HepG2 (cell line): ENCODE data around the gene LTV1. TPM values are rescaled to one million over a fixed set of nuclear protein-coding genes. Genes with fewer than 3 reads are reported as not detected.

Experiments used
- ATAC-seq: fragments of 200-7000 bp; cut with Tn5 transposase; 3 replicates; pipeline ENCODE4 v1.9.1; 2020; ENCODE audit warnings: mild to moderate bottlenecking, moderate library complexity
- BruUV-seq: library from RNA; stranded (reverse); fragments of 400-500 nt; replicated peaks from 2 replicates; lab custom pipeline; 2021; lab: Mats Ljungman, UMichigan
- CTCF ChIA-PET: fragments of 300-600 bp; formaldehyde crosslinking; extraction: SDS; loops from one replicate; lab custom pipeline; 2021; ENCODE audit warnings: low total read pairs, inconsistent platforms, low intra/inter-chr PET ratio; lab: Yijun Ruan, JAX
- POLR2A ChIA-PET: fragments of 350-600 bp; sonication (Branson Sonifier 250); formaldehyde crosslinking; loops from one replicate; lab custom pipeline; 2020; ENCODE audit warnings: antibody characterized with exemption, inconsistent platforms; lab: Yijun Ruan, JAX
- DNase-seq: peaks from one replicate; pipeline ENCODE4 v3.0.0-alpha.2; 2015; ENCODE audit warnings: low spot score
- FAIRE-seq: peaks from 3 replicates; lab custom pipeline; 2011; peaks lifted over from hg19 to GRCh38; lab: Jason Lieb, UNC
- H2AFZ ChIP-seq: one replicate; pipeline ENCODE4 v1.6.1; 2011; ENCODE audit warnings: low read length, inconsistent platforms
- H3K27ac ChIP-seq: fragments of 300-600 bp; 3 replicates; pipeline ENCODE4 v1.8.0; 2011; ENCODE audit warnings: mixed run types, mild to moderate bottlenecking, mixed read lengths, low read length, inconsistent platforms; ENCODE audit not compliant: insufficient read depth; ENCODE audit errors: extremely low read length
- H3K27me3 ChIP-seq, 2 experiments: fragments of 200-600 bp in 1 of 2; 2 replicates in 1 of 2; 3 replicates in 1 of 2; pipeline versions ENCODE4 v1.6.0 to v1.8.0; 2011; ENCODE audit warnings: low read length in 2 of 2, mild to moderate bottlenecking in 2 of 2, moderate library complexity in 2 of 2, inconsistent platforms in 1 of 2; ENCODE audit not compliant: insufficient read depth in 2 of 2, control insufficient read depth in 1 of 2
- H3K36me3 ChIP-seq, 2 experiments: fragments of 200-600 bp in 1 of 2; replicated peaks in 1 of 2; 2 replicates in 1 of 2; 3 replicates in 1 of 2; pipeline versions ENCODE4 v1.5.1 to v1.8.0; 2011; ENCODE audit warnings: low read length in 2 of 2, inconsistent platforms in 1 of 2; ENCODE audit not compliant: insufficient read depth in 2 of 2, control insufficient read depth in 1 of 2
- H3K4me1 ChIP-seq: 2 replicates; pipeline ENCODE4 v1.5.1; 2012; ENCODE audit warnings: low read length, inconsistent platforms; ENCODE audit not compliant: insufficient read depth
- H3K4me2 ChIP-seq: 2 replicates; pipeline ENCODE4 v1.6.0; 2011; ENCODE audit warnings: low read depth, low read length, inconsistent platforms
- H3K4me3 ChIP-seq, 3 experiments: fragments of 200-600 bp in 1 of 3; sonication (generic), shearing (Covaris generic) in 1 of 3; replicated peaks in 1 of 3; 2 replicates each; pipeline ENCODE4 v1.5.1; 2011 to 2016; ENCODE audit warnings: low read length in 3 of 3, inconsistent platforms in 2 of 3, low read depth in 2 of 3, mild to moderate bottlenecking in 2 of 3, control low read depth in 1 of 3, mixed read lengths in 1 of 3; ENCODE audit not compliant: insufficient read depth in 1 of 3
- H3K79me2 ChIP-seq: one replicate; pipeline ENCODE4 v1.6.1; 2011; ENCODE audit warnings: low read length, inconsistent platforms; ENCODE audit not compliant: insufficient read depth
- H3K9ac ChIP-seq: 2 replicates; pipeline ENCODE4 v1.6.0; 2011; ENCODE audit warnings: mild to moderate bottlenecking, low read depth, low read length, inconsistent platforms; ENCODE audit not compliant: insufficient read depth
- H3K9me3 ChIP-seq: 2 replicates; pipeline ENCODE4 v1.5.1; 2012; ENCODE audit warnings: mild to moderate bottlenecking, low read length
- H4K20me1 ChIP-seq: 2 replicates; pipeline ENCODE4 v1.6.0; 2011; ENCODE audit warnings: inconsistent platforms, mild to moderate bottlenecking, low read length, moderate library complexity; ENCODE audit not compliant: insufficient read depth
- ASH2L ChIP-seq: fragments of 300-600, 200-600 bp; sonication (generic); IDR thresholded peaks from 2 replicates; pipeline ENCODE4 v1.7.0; 2017; ENCODE audit warnings: low read depth, mild to moderate bottlenecking, moderate library complexity, mixed read lengths, low read length; ENCODE audit not compliant: insufficient read length
- BORCS8-MEF2B ChIP-seq: sonication (generic); formaldehyde crosslinking; IDR thresholded peaks from 2 replicates; pipeline ENCODE4 v1.8.0; 2022; ENCODE audit warnings: mild to moderate bottlenecking, missing genetic modification reagents
- NR2F1 ChIP-seq, 2 experiments: fragments of 450-650 bp in 1 of 2; formaldehyde crosslinking in 1 of 2; IDR thresholded peaks; 2 replicates each; pipeline versions ENCODE4 v1.5.0 to v1.6.1; 2016 to 2020; ENCODE audit warnings: mild to moderate bottlenecking in 1 of 2, missing compliant biosample characterization in 1 of 2, missing genetic modification reagents in 1 of 2, moderate library complexity in 1 of 2
- NR3C1 ChIP-seq: sonication (generic); formaldehyde crosslinking; IDR thresholded peaks from 2 replicates; pipeline ENCODE4 v1.4.0; 2020; ENCODE audit warnings: missing genetic modification reagents
- WIZ ChIP-seq: sonication (generic); formaldehyde crosslinking; IDR thresholded peaks from 2 replicates; pipeline ENCODE4 v1.5.1; 2020; ENCODE audit warnings: mild to moderate bottlenecking, missing genetic modification reagents
- ZFP36 ChIP-seq: fragments of 150-350 bp; IDR thresholded peaks from 2 replicates; pipeline ENCODE4 v1.6.1; 2018; ENCODE audit warnings: borderline replicate concordance, low read length, low read depth; ENCODE audit not compliant: partially characterized antibody
- ZMYM2 ChIP-seq: sonication (generic); formaldehyde crosslinking; IDR thresholded peaks from 2 replicates; pipeline ENCODE4 v1.8.0; 2022; ENCODE audit warnings: mild to moderate bottlenecking, missing genetic modification reagents
- ZNF337 ChIP-seq: sonication (generic); formaldehyde crosslinking; IDR thresholded peaks from 2 replicates; pipeline ENCODE4 v1.5.1; 2020; ENCODE audit warnings: missing genetic modification reagents, low read depth, mild to moderate bottlenecking, borderline replicate concordance
- ZNF678 ChIP-seq: sonication (generic); formaldehyde crosslinking; IDR thresholded peaks from 2 replicates; pipeline ENCODE4 v1.4.0; 2020; ENCODE audit warnings: mild to moderate bottlenecking, missing genetic modification reagents
- ZNF773 ChIP-seq: sonication (generic); formaldehyde crosslinking; IDR thresholded peaks from 2 replicates; pipeline ENCODE4 v1.4.0; 2020; ENCODE audit warnings: missing genetic modification reagents, borderline replicate concordance
- ZNF841 ChIP-seq: sonication (generic); formaldehyde crosslinking; IDR thresholded peaks from 2 replicates; pipeline ENCODE4 v1.8.1; 2023; ENCODE audit warnings: missing genetic modification reagents, borderline replicate concordance
- WGBS: methylation state at CpG from one replicate; pipeline ENCODE4 v1.1.6; 2017; ENCODE audit warnings: low lambda C conversion rate; 5-methylcytosine and 5-hydroxymethylcytosine counted together
- in situ Hi-C: cut with HindIII; loops from 2 replicates; pipeline ENCODE4 v1.10.0; 2017; ENCODE audit warnings: low pct_unique_long_range_greater_than_20kb; ENCODE audit not compliant: extremely low pct_ligation_motif_present
- intact Hi-C: fragments of 100-400 bp; cut with micrococcal nuclease; formaldehyde crosslinking; loops from one replicate; pipeline ENCODE4 v1.10.0; 2022; ENCODE audit not compliant: unreplicated experiment
- polyA plus RNA-seq, 8 experiments: library from polyadenylated mRNA; depleted of rRNA in 3 of 8; stranded (reverse) in 7 of 8; unstranded in 1 of 8; fragments of >200 nt; fragmentation: Illumina TruSeq in 4 of 8; extraction: Trizol in 4 of 8; gene quantifications; 2 replicates each; pipeline versions ENCODE4 v1.2.1 to v1.2.3, GENCODE V29; 2011 to 2016; ENCODE audit warnings: low read depth in 4 of 8, missing spikeins in 1 of 8, mixed read lengths in 1 of 8; ENCODE audit not compliant: insufficient read depth in 1 of 8
- total RNA-seq, 5 experiments: library from RNA; depleted of rRNA; stranded (reverse); fragments of >200 nt; fragmentation: Illumina TruSeq; extraction: Trizol; gene quantifications; 2 replicates each; pipeline ENCODE4 v1.2.3, GENCODE V29; 2016; ENCODE audit warnings: low read depth in 1 of 5
- TF ChIP-seq, protein P1 (sequence below): sonication (generic); formaldehyde crosslinking; IDR thresholded peaks from 2 replicates; pipeline ENCODE4 v1.4.0; 2020; ENCODE audit warnings: missing genetic modification reagents
- TF ChIP-seq, protein P2 (sequence below): sonication (generic); formaldehyde crosslinking; IDR thresholded peaks from 2 replicates; pipeline ENCODE4 v1.5.0; 2020; ENCODE audit warnings: missing genetic modification reagents, mild to moderate bottlenecking, borderline replicate concordance

The LTV1 gene
- total and polyA plus RNA-seq, 2 of the 13 experiments (the other 11 are each of a cell fraction or from before 2014, with no cell fraction given) = 21.1 to 85.8 TPM

DNA sequence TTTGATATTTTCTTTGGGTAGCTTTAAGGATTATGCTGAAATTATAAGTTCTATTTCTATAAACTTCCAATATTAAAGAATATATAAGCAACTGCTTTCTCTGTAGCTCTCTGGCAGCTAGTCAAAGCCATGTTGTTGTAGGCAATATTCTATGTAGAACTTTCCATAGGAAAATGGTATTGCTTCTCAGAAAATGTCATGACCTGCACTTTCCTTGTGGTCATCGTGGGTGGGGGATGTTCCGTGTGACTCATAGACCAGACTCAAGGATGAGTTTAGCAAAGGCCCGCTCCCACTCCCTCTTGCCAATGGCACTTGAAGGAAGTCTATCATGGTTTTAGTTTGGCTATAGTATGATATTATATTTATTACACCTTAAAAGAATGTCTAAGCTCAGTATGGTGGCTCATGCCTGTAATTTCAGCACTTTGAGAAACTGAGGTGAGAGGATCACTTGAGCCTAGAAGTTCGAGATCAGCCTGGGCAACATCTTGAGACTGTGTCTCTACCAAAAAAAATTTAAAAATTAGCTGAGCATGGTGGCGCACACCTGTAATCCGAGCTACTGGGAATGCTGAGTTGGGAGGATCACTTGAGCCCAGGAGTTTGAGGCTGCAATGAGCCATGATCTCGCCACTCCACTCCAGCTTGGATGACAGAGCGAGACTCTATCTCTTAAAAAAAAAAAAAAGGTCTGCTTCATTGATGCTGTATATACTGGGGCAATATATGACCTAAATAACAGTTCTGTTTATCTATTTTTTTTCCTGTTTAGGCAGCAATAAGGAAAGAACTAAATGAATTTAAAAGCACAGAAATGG is 36.6 kb upstream of the LTV1 start:
- Histone ChIP-seq H3K27me3 (no peaks in the 10 kb centered on the region), H3K36me3 (peaks cover 7 to 16% of the 10 kb centered on the region in 2 experiments; a peak in 4 of 5 replicates), H3K27ac (no peak overlapping the region), H3K9me3 (no peaks in the 10 kb centered on the region), H3K4me3 (no peak overlapping the region), H3K4me2 (no peak overlapping the region), H2AFZ (no peak overlapping the region), H4K20me1 (no peaks in the 10 kb centered on the region), H3K79me2 (no peaks in the 10 kb centered on the region), H3K9ac (no peak overlapping the region), H3K4me1 (no peaks in the 10 kb centered on the region)
- in situ Hi-C loops (no loop called here), intact Hi-C loops (no loop called here)
- TF ChIP-seq BORCS8-MEF2B (CRISPR knock-in tag) = no peak
- TF ChIP-seq ZNF773 = no peak
- no peak for TF ChIP-seq ZMYM2 (CRISPR knock-in tag)
- no peak for TF ChIP-seq ASH2L
- TF ChIP-seq NR2F1 (CRISPR knock-in tag; IDR thresholded peaks at IDR 0.05) = no peak
- no peak for TF ChIP-seq WIZ (CRISPR knock-in tag)
- no peak for TF ChIP-seq NR3C1
- no peak for TF ChIP-seq ZNF678 (CRISPR knock-in tag)
- TF ChIP-seq ZFP36 = no peak
- TF ChIP-seq, protein P1, sequence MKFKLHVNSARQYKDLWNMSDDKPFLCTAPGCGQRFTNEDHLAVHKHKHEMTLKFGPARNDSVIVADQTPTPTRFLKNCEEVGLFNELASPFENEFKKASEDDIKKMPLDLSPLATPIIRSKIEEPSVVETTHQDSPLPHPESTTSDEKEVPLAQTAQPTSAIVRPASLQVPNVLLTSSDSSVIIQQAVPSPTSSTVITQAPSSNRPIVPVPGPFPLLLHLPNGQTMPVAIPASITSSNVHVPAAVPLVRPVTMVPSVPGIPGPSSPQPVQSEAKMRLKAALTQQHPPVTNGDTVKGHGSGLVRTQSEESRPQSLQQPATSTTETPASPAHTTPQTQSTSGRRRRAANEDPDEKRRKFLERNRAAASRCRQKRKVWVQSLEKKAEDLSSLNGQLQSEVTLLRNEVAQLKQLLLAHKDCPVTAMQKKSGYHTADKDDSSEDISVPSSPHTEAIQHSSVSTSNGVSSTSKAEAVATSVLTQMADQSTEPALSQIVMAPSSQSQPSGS (CRISPR knock-in tag) = no peak
- no peak for TF ChIP-seq ZNF337 (CRISPR knock-in tag)
- TF ChIP-seq ZNF841 = no peak
- TF ChIP-seq, protein P2, sequence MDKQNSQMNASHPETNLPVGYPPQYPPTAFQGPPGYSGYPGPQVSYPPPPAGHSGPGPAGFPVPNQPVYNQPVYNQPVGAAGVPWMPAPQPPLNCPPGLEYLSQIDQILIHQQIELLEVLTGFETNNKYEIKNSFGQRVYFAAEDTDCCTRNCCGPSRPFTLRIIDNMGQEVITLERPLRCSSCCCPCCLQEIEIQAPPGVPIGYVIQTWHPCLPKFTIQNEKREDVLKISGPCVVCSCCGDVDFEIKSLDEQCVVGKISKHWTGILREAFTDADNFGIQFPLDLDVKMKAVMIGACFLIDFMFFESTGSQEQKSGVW = no peak
- DNase-seq (no peak), FAIRE-seq (no peak), ATAC-seq (no peak)
- BruUV-seq = no TSS peak
- CTCF ChIA-PET = no interaction called here
- POLR2A ChIA-PET = no interaction called here
- 98% methylated on average over 8 of the region's 8 CpGs for WGBS
